Measurements from ENCODE around the gene AHCYL2. TPM values are rescaled to one million over a fixed set of nuclear protein-coding genes. Genes with fewer than 3 reads are reported as not detected.
A peak's percentile ranks its signal among the peaks of the same experiment; 100 is the strongest.

The AHCYL2 gene
- total RNA-seq, 1 experiment from 2014 or later, result 23.2 TPM

DNA sequence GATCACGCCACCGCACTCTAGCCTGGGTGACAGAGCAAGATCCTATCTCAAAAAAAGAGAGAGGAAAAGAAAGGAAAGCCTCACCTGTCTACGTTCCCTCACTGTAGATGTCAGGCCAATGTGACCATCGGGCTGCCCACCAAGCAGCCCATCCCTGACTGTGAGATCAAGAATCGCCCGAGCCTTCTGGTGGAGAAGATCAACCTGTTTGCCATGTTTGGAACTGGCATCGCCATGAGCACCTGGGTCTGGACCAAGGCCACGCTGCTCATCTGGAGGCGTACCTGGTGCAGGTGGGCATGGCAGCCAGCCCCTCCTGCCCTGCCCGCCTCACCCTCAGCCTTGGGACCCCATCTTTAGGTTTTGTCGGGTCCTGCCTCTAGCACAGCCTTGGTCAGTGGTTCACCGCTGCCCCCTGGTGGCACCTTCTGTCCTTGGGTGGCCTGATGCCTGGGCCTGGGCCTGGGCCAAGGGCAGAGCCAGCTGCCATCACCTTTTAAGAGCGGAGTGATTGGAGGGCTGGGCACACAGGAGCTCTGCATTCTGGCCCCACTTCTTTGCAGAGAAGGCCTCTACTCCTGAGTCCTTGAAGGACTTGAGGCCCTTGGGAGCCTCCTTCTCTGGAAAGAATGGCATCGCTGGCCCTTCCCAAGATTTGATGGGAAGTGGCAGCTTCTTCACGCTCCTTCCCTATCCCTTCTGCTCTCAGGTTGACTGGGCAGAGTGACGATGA, 14.4 kb upstream of the AHCYL2 start:
- H2BK20ac ChIP-seq (ENCODE audit: low read depth, low read length, poor library complexity, severe bottlenecking), result no peak overlapping the region
- H3K9ac ChIP-seq (ENCODE audit: extremely low read depth, insufficient read length, low read length), result no peak overlapping the region
- H3K4me3 Mint-ChIP-seq, result no peak overlapping the region
- H3K79me1 ChIP-seq (ENCODE audit: insufficient read depth, low read depth, low read length, poor library complexity, severe bottlenecking), result no peaks in the 10 kb centered on the region
- H4K8ac ChIP-seq (replicated peaks; ENCODE audit: insufficient read length, low read depth, low read length), result no peak overlapping the region
- no peak overlapping the region for H3K27ac ChIP-seq (ENCODE audit: insufficient read length, low read depth, low read length)
- peaks cover 4 to 5% of the 10 kb centered on the region in 2 experiments for H3K4me1 Mint-ChIP-seq
- no peak overlapping the region for H3K23ac ChIP-seq (ENCODE audit: insufficient read length, low read depth, low read length)
- no peak overlapping the region for H2BK12ac ChIP-seq (ENCODE audit: insufficient read length, low read depth, low read length)
- no peak overlapping the region for H2AFZ ChIP-seq (ENCODE audit: low read length)
- H3K79me2 ChIP-seq (ENCODE audit: insufficient read depth, low read length), result no peaks in the 10 kb centered on the region
- H3K4ac ChIP-seq (ENCODE audit: low read depth, low read length), result no peak overlapping the region
- no CpG with 5 or more reads among the region's 16 CpGs for WGBS (ENCODE audit: extremely low coverage, insufficient read length, low lambda C conversion rate)
- H4K91ac ChIP-seq (ENCODE audit: insufficient read length, low read depth, low read length), result no peak overlapping the region
- H3K14ac ChIP-seq (ENCODE audit: insufficient read depth, low read length), result no peak overlapping the region
- H3K27me3 Mint-ChIP-seq (ENCODE audit: low read depth), result no peaks in the 10 kb centered on the region
- peaks cover 7 to 9% of the 10 kb centered on the region in 2 experiments; a peak in 4 of 5 replicates for H3K9me3 Mint-ChIP-seq
- H3K9me3 ChIP-seq (ENCODE audit: control insufficient read depth, low read depth, low read length), result no peaks in the 10 kb centered on the region
- H4K5ac ChIP-seq (ENCODE audit: insufficient read length, low read depth, low read length), result no peak overlapping the region
- no peak overlapping the region for H2BK120ac ChIP-seq (ENCODE audit: low read depth, low read length, poor library complexity, severe bottlenecking)
- no peak overlapping the region for H3K18ac ChIP-seq (ENCODE audit: insufficient read length, low read depth, low read length)
- no peak overlapping the region for H2BK5ac ChIP-seq (ENCODE audit: insufficient read length, low read length)
- H3K23me2 ChIP-seq (ENCODE audit: insufficient read length, low read depth, low read length, poor library complexity, severe bottlenecking), result no peaks in the 10 kb centered on the region
- H3K36me3 Mint-ChIP-seq (ENCODE audit: insufficient read depth in 1 of 3, low read depth in 3 of 3), result peaks cover 28 to 73% (median 66%) of the 10 kb centered on the region in 3 experiments
- peak; percentile 85 for DNase-seq
- H3K56ac ChIP-seq (ENCODE audit: insufficient read length, low read depth, low read length), result no peak overlapping the region
- no peak overlapping the region for H2BK15ac ChIP-seq (ENCODE audit: low read depth, low read length)
- no peaks in the 10 kb centered on the region for H4K20me1 ChIP-seq (ENCODE audit: control insufficient read depth, insufficient read depth, insufficient read length)
- no peaks in the 10 kb centered on the region for H3K4me1 ChIP-seq (ENCODE audit: insufficient read depth, low read length)
- TF ChIP-seq, protein P1, sequence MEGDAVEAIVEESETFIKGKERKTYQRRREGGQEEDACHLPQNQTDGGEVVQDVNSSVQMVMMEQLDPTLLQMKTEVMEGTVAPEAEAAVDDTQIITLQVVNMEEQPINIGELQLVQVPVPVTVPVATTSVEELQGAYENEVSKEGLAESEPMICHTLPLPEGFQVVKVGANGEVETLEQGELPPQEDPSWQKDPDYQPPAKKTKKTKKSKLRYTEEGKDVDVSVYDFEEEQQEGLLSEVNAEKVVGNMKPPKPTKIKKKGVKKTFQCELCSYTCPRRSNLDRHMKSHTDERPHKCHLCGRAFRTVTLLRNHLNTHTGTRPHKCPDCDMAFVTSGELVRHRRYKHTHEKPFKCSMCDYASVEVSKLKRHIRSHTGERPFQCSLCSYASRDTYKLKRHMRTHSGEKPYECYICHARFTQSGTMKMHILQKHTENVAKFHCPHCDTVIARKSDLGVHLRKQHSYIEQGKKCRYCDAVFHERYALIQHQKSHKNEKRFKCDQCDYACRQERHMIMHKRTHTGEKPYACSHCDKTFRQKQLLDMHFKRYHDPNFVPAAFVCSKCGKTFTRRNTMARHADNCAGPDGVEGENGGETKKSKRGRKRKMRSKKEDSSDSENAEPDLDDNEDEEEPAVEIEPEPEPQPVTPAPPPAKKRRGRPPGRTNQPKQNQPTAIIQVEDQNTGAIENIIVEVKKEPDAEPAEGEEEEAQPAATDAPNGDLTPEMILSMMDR (conservative IDR thresholded peaks at IDR 0.05), result peak; percentile 89
- no peak overlapping the region for H3T11ph ChIP-seq (ENCODE audit: low read length)
- no peak overlapping the region; a peak in 1 of 7 replicates for H3K27ac Mint-ChIP-seq
- H3K4me2 ChIP-seq (ENCODE audit: insufficient read depth, insufficient read length, low read length), result no peak overlapping the region
- no peak overlapping the region for H2AK5ac ChIP-seq (ENCODE audit: insufficient read length, low read length)
- H3K27me3 ChIP-seq (ENCODE audit: insufficient read depth, low read length), result no peaks in the 10 kb centered on the region

All from H9 (cell line).